ENCODE measurements around the gene NBAS.

The NBAS gene

DNA sequence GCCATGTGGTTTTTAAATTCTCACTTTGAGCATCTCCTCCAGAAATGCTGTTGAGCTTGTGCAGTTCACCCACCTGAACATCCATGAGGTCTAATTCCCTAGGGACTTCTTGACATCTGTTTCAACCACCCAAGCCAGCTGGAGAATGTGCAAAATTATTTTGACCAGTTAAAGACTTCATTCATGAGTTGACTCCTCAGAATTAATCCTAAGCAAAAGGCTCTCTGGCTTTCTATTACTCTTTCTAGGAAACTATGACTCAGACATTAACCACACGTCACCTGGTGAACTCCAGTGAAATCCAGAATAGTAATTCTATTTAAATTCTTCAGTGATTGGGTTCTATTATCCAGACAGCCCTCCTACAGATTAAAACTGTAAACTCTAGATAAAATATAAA is 247.5 kb downstream of the NBAS start:
- no CpG with 5 or more reads among the region's 1 CpG for WGBS
- Histone ChIP-seq H3K9me3 (ENCODE audit: control insufficient read depth, low read length) (no peaks in the 10 kb centered on the region), H2BK15ac (ENCODE audit: low read depth, poor library complexity, severe bottlenecking) (no peak overlapping the region), H3K4me2 (ENCODE audit: low read length, poor library complexity, severe bottlenecking) (no peak overlapping the region), H4K91ac (ENCODE audit: low read length) (no peak overlapping the region), H3K36me3 (ENCODE audit: control insufficient read depth in 1 of 2, insufficient read depth in 2 of 2, low read depth in 1 of 2, low read length in 2 of 2) (peaks cover 7 to 15% of the 10 kb centered on the region in 2 experiments), H3K14ac (ENCODE audit: low read length in 2 of 2) (no peak overlapping the region), H3K4ac (ENCODE audit: low read depth in 1 of 2, low read length in 2 of 2) (no peak overlapping the region), H2BK12ac (ENCODE audit: low read length in 2 of 2) (no peak overlapping the region), H3K27ac (ENCODE audit: low read length, poor library complexity, severe bottlenecking) (no peak overlapping the region), H2BK120ac (ENCODE audit: low read depth, low read length) (no peak overlapping the region), H2AK5ac (ENCODE audit: low read length, severe bottlenecking) (no peak overlapping the region), H3K4me3 (ENCODE audit: insufficient read depth in 1 of 2, low read depth in 1 of 2, low read length in 2 of 2) (no peak overlapping the region), H4K8ac (ENCODE audit: low read length) (no peak overlapping the region), H3K4me1 (ENCODE audit: control insufficient read depth, insufficient read depth, low read depth, low read length) (no peaks in the 10 kb centered on the region), H3K18ac (ENCODE audit: low read depth in 1 of 2, low read length in 2 of 2) (no peak overlapping the region), H2BK5ac (ENCODE audit: low read depth, low read length, poor library complexity, severe bottlenecking) (no peak overlapping the region), H3K27me3 (ENCODE audit: control insufficient read depth in 1 of 2, insufficient read depth in 1 of 2, low read length in 2 of 2) (no peaks in the 10 kb centered on the region), H3K79me1 (replicated peaks; ENCODE audit: low read length, poor library complexity, severe bottlenecking) (peaks cover 8% of the 10 kb centered on the region), H3K23ac (ENCODE audit: low read length in 2 of 2) (no peak overlapping the region), H3K9ac (ENCODE audit: low read length) (no peak overlapping the region), H2AFZ (ENCODE audit: low read depth, low read length) (no peak overlapping the region)
- peak; percentile 50 for DNase-seq

DNA sequence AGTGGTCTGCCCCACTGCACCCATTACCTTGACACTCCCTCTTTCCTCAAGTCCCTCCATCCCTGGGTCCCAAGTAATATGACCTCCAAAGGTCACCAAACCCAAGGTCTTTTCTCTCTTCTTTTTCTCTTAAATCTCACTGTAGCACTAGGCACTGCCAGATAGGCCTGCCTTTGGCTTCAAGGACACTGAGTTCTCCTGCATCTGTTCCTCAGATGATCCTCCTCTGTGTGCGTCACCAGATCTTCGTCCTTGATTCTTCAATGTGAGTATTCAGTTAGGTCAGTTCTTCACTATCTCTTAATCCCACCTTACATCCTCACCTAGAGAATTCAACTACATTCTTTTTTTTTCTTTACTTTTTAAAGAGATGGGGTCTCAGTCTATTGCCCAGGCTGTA is 249.2 kb downstream of the NBAS start:
- Histone ChIP-seq H3K4me1 (ENCODE audit: control insufficient read depth, insufficient read depth, low read depth, low read length) (no peaks in the 10 kb centered on the region), H3K18ac (ENCODE audit: low read depth in 1 of 2, low read length in 2 of 2) (no peak overlapping the region), H3K36me3 (ENCODE audit: control insufficient read depth in 1 of 2, insufficient read depth in 2 of 2, low read depth in 1 of 2, low read length in 2 of 2) (peaks cover 7 to 29% of the 10 kb centered on the region in 2 experiments), H3K4me2 (ENCODE audit: low read length, poor library complexity, severe bottlenecking) (no peak overlapping the region), H2AK5ac (ENCODE audit: low read length, severe bottlenecking) (no peak overlapping the region), H2BK5ac (ENCODE audit: low read depth, low read length, poor library complexity, severe bottlenecking) (no peak overlapping the region), H3K9ac (ENCODE audit: low read length) (no peak overlapping the region), H2AFZ (ENCODE audit: low read depth, low read length) (no peak overlapping the region), H3K14ac (ENCODE audit: low read length in 2 of 2) (no peak overlapping the region), H3K4me3 (ENCODE audit: insufficient read depth in 1 of 2, low read depth in 1 of 2, low read length in 2 of 2) (no peak overlapping the region), H2BK15ac (ENCODE audit: low read depth, poor library complexity, severe bottlenecking) (no peak overlapping the region), H4K91ac (ENCODE audit: low read length) (no peak overlapping the region), H2BK120ac (ENCODE audit: low read depth, low read length) (no peak overlapping the region), H2BK12ac (ENCODE audit: low read length in 2 of 2) (no peak overlapping the region), H3K79me1 (replicated peaks; ENCODE audit: low read length, poor library complexity, severe bottlenecking) (peaks cover 8% of the 10 kb centered on the region), H4K8ac (ENCODE audit: low read length) (no peak overlapping the region), H3K23ac (ENCODE audit: low read length in 2 of 2) (no peak overlapping the region), H3K4ac (ENCODE audit: low read depth in 1 of 2, low read length in 2 of 2) (no peak overlapping the region), H3K27ac (ENCODE audit: low read length, poor library complexity, severe bottlenecking) (no peak overlapping the region), H3K9me3 (ENCODE audit: control insufficient read depth, low read length) (no peaks in the 10 kb centered on the region), H3K27me3 (ENCODE audit: control insufficient read depth in 1 of 2, insufficient read depth in 1 of 2, low read length in 2 of 2) (no peaks in the 10 kb centered on the region)
- WGBS, result 100% methylated on average over 2 of the region's 2 CpGs
- no peak for DNase-seq

DNA sequence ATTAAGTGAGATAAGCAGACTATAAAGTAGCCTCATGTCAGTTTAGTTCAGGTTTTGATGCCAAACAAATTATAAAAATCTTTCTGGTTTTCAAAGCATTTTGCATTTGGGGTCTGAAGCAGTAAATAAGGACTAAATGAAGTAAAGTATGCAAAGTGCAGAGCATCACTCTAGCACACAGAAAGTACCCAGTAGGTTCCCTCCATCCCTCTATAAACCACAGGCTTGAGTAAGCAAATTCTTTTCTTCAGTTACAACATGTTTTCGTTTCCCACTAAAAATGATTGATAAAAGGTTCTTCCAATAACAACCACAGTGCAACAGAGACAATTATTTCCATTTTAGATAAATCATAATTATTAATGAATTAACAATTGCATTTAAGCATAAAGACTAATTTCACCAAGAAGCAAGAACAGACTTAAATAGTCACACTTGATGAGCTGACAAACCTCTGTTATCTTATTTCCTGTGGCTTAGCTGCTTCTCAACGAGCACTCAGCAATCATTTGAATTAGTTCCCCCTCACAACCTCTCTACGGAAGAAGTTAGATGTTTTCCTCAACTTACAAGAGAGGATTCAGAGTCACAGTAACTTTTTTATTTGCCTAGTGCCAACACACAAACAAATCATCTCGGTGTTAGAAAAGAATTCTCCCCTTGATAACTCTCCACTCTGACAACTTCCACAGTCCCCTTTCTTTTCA is 249.8 kb downstream of the NBAS start:
- no peak overlapping the region for H2AFZ ChIP-seq (ENCODE audit: low read depth, low read length)
- no peak overlapping the region for H2BK15ac ChIP-seq (ENCODE audit: low read depth, poor library complexity, severe bottlenecking)
- H2AK5ac ChIP-seq (ENCODE audit: low read length, severe bottlenecking), result no peak overlapping the region
- no peak overlapping the region for H2BK120ac ChIP-seq (ENCODE audit: low read depth, low read length)
- no peak overlapping the region for H3K4me3 ChIP-seq (ENCODE audit: insufficient read depth in 1 of 2, low read depth in 1 of 2, low read length in 2 of 2)
- H3K9me3 ChIP-seq (ENCODE audit: control insufficient read depth, low read length), result no peaks in the 10 kb centered on the region
- H3K4me1 ChIP-seq (ENCODE audit: control insufficient read depth, insufficient read depth, low read depth, low read length), result no peaks in the 10 kb centered on the region
- 51% methylated on average over 4 of the region's 4 CpGs for WGBS
- no peak overlapping the region for H3K23ac ChIP-seq (ENCODE audit: low read length in 2 of 2)
- DNase-seq, result peak; percentile 18
- H3K36me3 ChIP-seq (ENCODE audit: control insufficient read depth in 1 of 2, insufficient read depth in 2 of 2, low read depth in 1 of 2, low read length in 2 of 2), result peaks cover 3 to 34% of the 10 kb centered on the region in 2 experiments
- H3K4me2 ChIP-seq (ENCODE audit: low read length, poor library complexity, severe bottlenecking), result no peak overlapping the region
- no peak overlapping the region for H3K18ac ChIP-seq (ENCODE audit: low read depth in 1 of 2, low read length in 2 of 2)
- H3K9ac ChIP-seq (ENCODE audit: low read length), result no peak overlapping the region
- no peak overlapping the region for H3K14ac ChIP-seq (ENCODE audit: low read length in 2 of 2)
- no peak overlapping the region for H4K91ac ChIP-seq (ENCODE audit: low read length)
- no peak overlapping the region for H3K4ac ChIP-seq (ENCODE audit: low read depth in 1 of 2, low read length in 2 of 2)
- no peak overlapping the region for H2BK5ac ChIP-seq (ENCODE audit: low read depth, low read length, poor library complexity, severe bottlenecking)
- no peak overlapping the region for H3K27ac ChIP-seq (ENCODE audit: low read length, poor library complexity, severe bottlenecking)
- H2BK12ac ChIP-seq (ENCODE audit: low read length in 2 of 2), result no peak overlapping the region
- H3K27me3 ChIP-seq (ENCODE audit: control insufficient read depth in 1 of 2, insufficient read depth in 1 of 2, low read length in 2 of 2), result no peaks in the 10 kb centered on the region
- H3K79me1 ChIP-seq (replicated peaks; ENCODE audit: low read length, poor library complexity, severe bottlenecking), result peaks cover 8% of the 10 kb centered on the region
- H4K8ac ChIP-seq (ENCODE audit: low read length), result no peak overlapping the region

DNA sequence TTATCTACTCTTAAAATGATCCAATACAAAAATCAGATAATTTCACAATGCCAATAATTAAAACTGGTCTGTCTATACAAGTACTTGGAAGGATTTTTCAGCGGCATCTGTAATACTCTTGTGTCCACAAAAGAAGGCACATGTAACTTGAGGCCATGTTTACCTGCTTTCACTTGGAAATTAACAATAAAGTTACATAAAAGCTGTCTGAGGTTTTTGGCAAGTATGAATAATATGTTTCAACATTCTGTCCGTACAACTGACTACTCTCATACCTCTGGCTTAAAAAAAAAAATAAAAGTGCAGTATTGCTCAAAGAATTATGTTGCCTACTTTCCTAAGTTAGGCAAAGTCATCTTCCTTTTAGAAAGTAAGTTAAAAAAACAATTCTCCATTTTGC is 253.6 kb downstream of the NBAS start:
- no peak overlapping the region for H4K8ac ChIP-seq (ENCODE audit: low read length)
- peaks cover 5 to 58% of the 10 kb centered on the region in 2 experiments for H3K36me3 ChIP-seq (ENCODE audit: control insufficient read depth in 1 of 2, insufficient read depth in 2 of 2, low read depth in 1 of 2, low read length in 2 of 2)
- no peak overlapping the region for H3K4me2 ChIP-seq (ENCODE audit: low read length, poor library complexity, severe bottlenecking)
- H2AFZ ChIP-seq (ENCODE audit: low read depth, low read length), result no peak overlapping the region
- H2BK5ac ChIP-seq (ENCODE audit: low read depth, low read length, poor library complexity, severe bottlenecking), result no peak overlapping the region
- H3K79me1 ChIP-seq (replicated peaks; ENCODE audit: low read length, poor library complexity, severe bottlenecking), result peaks cover 4% of the 10 kb centered on the region
- no peak overlapping the region for H2AK5ac ChIP-seq (ENCODE audit: low read length, severe bottlenecking)
- H3K27me3 ChIP-seq (ENCODE audit: control insufficient read depth in 1 of 2, insufficient read depth in 1 of 2, low read length in 2 of 2), result no peaks in the 10 kb centered on the region
- H3K23ac ChIP-seq (ENCODE audit: low read length in 2 of 2), result no peak overlapping the region
- no peak overlapping the region for H2BK12ac ChIP-seq (ENCODE audit: low read length in 2 of 2)
- H4K91ac ChIP-seq (ENCODE audit: low read length), result no peak overlapping the region
- no peak overlapping the region for H2BK15ac ChIP-seq (ENCODE audit: low read depth, poor library complexity, severe bottlenecking)
- 100% methylated on average over 1 of the region's 2 CpGs for WGBS
- no peak overlapping the region for H3K14ac ChIP-seq (ENCODE audit: low read length in 2 of 2)
- no peak overlapping the region for H3K9ac ChIP-seq (ENCODE audit: low read length)
- no peak overlapping the region for H3K4me3 ChIP-seq (ENCODE audit: insufficient read depth in 1 of 2, low read depth in 1 of 2, low read length in 2 of 2)
- H3K4ac ChIP-seq (ENCODE audit: low read depth in 1 of 2, low read length in 2 of 2), result no peak overlapping the region
- H3K4me1 ChIP-seq (ENCODE audit: control insufficient read depth, insufficient read depth, low read depth, low read length), result no peaks in the 10 kb centered on the region
- no peak overlapping the region for H3K18ac ChIP-seq (ENCODE audit: low read depth in 1 of 2, low read length in 2 of 2)
- no peak overlapping the region for H2BK120ac ChIP-seq (ENCODE audit: low read depth, low read length)
- peaks cover 3% of the 10 kb centered on the region for H3K9me3 ChIP-seq (ENCODE audit: control insufficient read depth, low read length)
- no peak for DNase-seq
- H3K27ac ChIP-seq (ENCODE audit: low read length, poor library complexity, severe bottlenecking), result no peak overlapping the region
